ENCODE results near the gene EEA1.
"Not testable (repeated sequence)": the region's sequence is repeated elsewhere in the genome, so short reads cannot be mapped to it uniquely, and the experiment has no call there.

DNA sequence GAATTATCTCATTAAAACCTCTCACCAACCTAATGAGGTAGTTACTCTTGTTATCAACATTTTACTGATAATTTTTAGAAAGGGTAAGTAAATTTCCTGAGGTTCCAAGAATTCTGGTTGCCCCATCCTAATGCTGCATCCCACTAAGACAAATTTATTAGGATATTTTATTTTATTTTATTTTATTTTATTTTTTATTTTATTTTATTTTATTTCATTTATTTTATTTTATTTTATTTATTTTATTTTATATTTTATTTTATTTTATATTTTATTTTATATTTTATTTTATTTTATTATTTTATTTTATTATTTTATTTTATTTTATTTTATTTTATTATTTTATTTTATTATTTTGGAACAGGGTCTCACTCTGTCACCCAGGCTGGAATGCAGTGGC, 179.4 kb downstream of the EEA1 start:
- TF ChIP-seq POLR2A (IDR thresholded peaks at IDR 0.05), result not testable (repeated sequence)
- TF ChIP-seq, protein P1, sequence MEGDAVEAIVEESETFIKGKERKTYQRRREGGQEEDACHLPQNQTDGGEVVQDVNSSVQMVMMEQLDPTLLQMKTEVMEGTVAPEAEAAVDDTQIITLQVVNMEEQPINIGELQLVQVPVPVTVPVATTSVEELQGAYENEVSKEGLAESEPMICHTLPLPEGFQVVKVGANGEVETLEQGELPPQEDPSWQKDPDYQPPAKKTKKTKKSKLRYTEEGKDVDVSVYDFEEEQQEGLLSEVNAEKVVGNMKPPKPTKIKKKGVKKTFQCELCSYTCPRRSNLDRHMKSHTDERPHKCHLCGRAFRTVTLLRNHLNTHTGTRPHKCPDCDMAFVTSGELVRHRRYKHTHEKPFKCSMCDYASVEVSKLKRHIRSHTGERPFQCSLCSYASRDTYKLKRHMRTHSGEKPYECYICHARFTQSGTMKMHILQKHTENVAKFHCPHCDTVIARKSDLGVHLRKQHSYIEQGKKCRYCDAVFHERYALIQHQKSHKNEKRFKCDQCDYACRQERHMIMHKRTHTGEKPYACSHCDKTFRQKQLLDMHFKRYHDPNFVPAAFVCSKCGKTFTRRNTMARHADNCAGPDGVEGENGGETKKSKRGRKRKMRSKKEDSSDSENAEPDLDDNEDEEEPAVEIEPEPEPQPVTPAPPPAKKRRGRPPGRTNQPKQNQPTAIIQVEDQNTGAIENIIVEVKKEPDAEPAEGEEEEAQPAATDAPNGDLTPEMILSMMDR (IDR thresholded peaks at IDR 0.05), result not testable (repeated sequence)
